Effector memory CD8-positive, alpha-beta T cell (primary cell): ENCODE measurements around the gene CHRND.

Experiments
- ATAC-seq: fragments of 150-1000 bp; cut with Tn5 transposase; replicated peaks from 2 replicates; pipeline ENCODE4 v1.10.0; 2021; ENCODE audit warnings: mild to moderate bottlenecking, moderate library complexity
- DNase-seq, 3 experiments: peaks; one replicate each; pipeline ENCODE4 v3.0.0; 2021
- H3K27ac Mint-ChIP-seq, 2 donors: one replicate each; pipeline ENCODE4 v1.8.0; 2022; ENCODE audit warnings: mild to moderate bottlenecking in 2 of 2, mixed read lengths in 2 of 2, moderate library complexity in 2 of 2
- H3K27me3 Mint-ChIP-seq, 2 donors: one replicate each; pipeline ENCODE4 v1.8.0; 2022; ENCODE audit warnings: mixed read lengths in 2 of 2
- H3K36me3 Mint-ChIP-seq: one replicate; pipeline ENCODE4 v1.8.0; 2022; ENCODE audit warnings: mild to moderate bottlenecking, moderate library complexity, mixed read lengths; ENCODE audit not compliant: insufficient read depth
- H3K4me1 Mint-ChIP-seq, 2 donors: one replicate each; pipeline ENCODE4 v1.8.0; 2022; ENCODE audit warnings: low read depth in 2 of 2, mixed read lengths in 2 of 2
- H3K4me3 Mint-ChIP-seq, 2 donors: one replicate each; pipeline ENCODE4 v1.8.0; 2022; ENCODE audit warnings: mild to moderate bottlenecking in 2 of 2, mixed read lengths in 2 of 2, moderate library complexity in 2 of 2
- H3K9me3 Mint-ChIP-seq, 2 donors: one replicate each; pipeline ENCODE4 v1.8.0; 2022; ENCODE audit warnings: mixed read lengths in 2 of 2

CHRND gene

GRCh38 chr2:232492236-232492848 lies 33.6 kb upstream of the CHRND start:
- H3K27ac Mint-ChIP-seq, result no peak overlapping the region
- H3K4me3 Mint-ChIP-seq, result no peak overlapping the region
- peaks cover 0 to 4% of the 10 kb centered on the region in 2 donors for H3K4me1 Mint-ChIP-seq
- peaks cover 44 to 67% of the 10 kb centered on the region in 2 donors for H3K27me3 Mint-ChIP-seq
- H3K9me3 Mint-ChIP-seq, result no peaks in the 10 kb centered on the region
- ATAC-seq (no peak), DNase-seq (no peak)
- peaks cover 3% of the 10 kb centered on the region for H3K36me3 Mint-ChIP-seq

DNA sequence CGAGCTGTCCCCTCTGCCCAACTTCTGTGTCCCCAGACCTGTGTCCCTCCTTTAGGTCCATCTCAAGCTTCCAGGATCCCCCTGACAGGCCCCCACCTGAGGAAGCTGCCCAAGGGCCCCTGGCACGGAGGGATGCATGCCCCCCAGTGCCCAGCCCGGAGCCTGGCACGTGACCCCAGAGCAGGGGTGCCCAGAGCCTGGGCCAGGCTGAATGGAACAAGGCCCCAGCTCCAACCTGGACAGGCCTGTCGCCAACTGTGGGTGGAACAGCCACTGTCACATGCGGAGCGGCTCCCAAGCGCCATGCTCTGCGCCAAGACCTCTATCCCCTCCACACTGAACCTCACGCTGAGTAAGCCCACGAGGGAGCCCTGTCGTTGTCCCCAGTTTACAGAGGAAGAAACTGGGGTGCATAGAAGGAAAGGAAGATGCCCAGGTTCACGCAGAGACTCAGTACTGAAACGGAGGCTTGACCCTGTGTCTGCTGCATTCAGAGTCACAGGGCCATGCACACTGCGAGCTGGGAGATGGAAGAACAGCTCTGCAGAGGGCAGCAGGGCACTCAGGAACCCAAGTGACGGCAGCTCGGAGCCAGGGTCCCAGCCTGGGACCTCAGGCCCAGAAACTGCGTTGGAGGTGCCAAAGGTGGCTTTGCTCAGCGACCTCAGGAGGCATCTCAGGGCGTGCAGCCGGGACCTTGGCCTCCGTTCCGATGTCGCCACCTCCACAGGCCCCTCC lies 32.8 kb upstream of the CHRND start:
- Mint-ChIP-seq H3K27me3 (peaks cover 44 to 73% of the 10 kb centered on the region in 2 donors), H3K4me1 (peaks cover 0 to 4% of the 10 kb centered on the region in 2 donors)

DNA sequence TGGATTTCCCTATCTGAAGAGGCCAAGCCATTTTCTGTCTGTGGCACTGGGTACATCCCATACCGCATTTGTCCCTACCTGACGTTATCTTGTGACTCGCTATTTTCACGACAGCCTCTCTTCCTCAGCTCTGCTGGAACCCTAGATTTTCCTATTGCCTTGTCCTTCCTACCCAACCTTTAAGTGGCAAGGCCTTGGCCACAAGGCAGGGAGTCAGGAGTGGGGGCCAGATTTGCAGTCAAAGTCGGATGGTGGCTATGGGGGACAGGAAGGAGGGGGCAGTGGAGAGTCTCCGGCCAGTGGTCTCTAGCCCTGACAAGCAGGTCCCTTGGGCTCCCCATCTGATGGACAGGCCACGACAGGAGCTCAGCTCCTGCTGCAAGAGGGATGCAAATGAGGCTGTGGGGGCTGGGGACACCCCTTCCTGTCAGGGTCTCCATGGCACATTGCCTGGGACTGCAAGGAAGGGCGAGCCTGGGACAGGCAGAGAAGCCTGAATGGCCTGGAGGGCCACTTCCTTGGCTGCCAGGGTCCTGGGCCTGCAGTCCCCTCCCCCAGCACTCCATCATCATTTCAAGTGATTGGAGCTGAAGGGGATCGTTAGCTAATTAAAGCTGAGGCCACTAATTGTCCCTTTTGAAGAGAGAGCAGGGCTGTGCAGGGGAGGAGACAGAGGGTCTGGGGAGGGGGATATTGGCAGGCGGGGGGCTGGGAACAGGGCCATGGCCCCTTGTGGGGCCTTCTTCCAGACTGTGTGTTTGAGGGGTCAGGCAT lies 32.1 kb upstream of the CHRND start:
- DNase-seq, result no peak

More for the DNA sequence above, 32.8 kb upstream of the CHRND start:
- Mint-ChIP-seq H3K9me3 (no peaks in the 10 kb centered on the region), H3K36me3 (peaks cover 3% of the 10 kb centered on the region), H3K4me3 (no peak overlapping the region), H3K27ac (no peak overlapping the region)
- ATAC-seq, result no peak
- no peak for DNase-seq

GRCh38 chr2:232494542-232494941 lies 31.4 kb upstream of the CHRND start:
- Mint-ChIP-seq H3K27me3 (peaks cover 42 to 73% of the 10 kb centered on the region in 2 donors), H3K9me3 (no peaks in the 10 kb centered on the region), H3K4me1 (no peaks in the 10 kb centered on the region), H3K27ac (no peak overlapping the region), H3K36me3 (peaks cover 3% of the 10 kb centered on the region), H3K4me3 (no peak overlapping the region)
- ATAC-seq (no peak), DNase-seq (no peak)

More for the DNA sequence above, 32.1 kb upstream of the CHRND start:
- Mint-ChIP-seq H3K27ac (no peak overlapping the region), H3K4me1 (peaks cover 0 to 1% of the 10 kb centered on the region in 2 donors), H3K9me3 (no peaks in the 10 kb centered on the region), H3K4me3 (no peak overlapping the region), H3K27me3 (peaks cover 46 to 73% of the 10 kb centered on the region in 2 donors), H3K36me3 (peaks cover 3% of the 10 kb centered on the region)
- no peak for ATAC-seq

GRCh38 chr2:232495292-232495691 lies 30.7 kb upstream of the CHRND start:
- Mint-ChIP-seq H3K4me3 (no peak overlapping the region), H3K27ac (no peak overlapping the region), H3K9me3 (no peaks in the 10 kb centered on the region), H3K27me3 (peaks cover 42 to 73% of the 10 kb centered on the region in 2 donors), H3K4me1 (no peaks in the 10 kb centered on the region), H3K36me3 (peaks cover 3% of the 10 kb centered on the region)
- DNase-seq (no peak), ATAC-seq (no peak)

DNA sequence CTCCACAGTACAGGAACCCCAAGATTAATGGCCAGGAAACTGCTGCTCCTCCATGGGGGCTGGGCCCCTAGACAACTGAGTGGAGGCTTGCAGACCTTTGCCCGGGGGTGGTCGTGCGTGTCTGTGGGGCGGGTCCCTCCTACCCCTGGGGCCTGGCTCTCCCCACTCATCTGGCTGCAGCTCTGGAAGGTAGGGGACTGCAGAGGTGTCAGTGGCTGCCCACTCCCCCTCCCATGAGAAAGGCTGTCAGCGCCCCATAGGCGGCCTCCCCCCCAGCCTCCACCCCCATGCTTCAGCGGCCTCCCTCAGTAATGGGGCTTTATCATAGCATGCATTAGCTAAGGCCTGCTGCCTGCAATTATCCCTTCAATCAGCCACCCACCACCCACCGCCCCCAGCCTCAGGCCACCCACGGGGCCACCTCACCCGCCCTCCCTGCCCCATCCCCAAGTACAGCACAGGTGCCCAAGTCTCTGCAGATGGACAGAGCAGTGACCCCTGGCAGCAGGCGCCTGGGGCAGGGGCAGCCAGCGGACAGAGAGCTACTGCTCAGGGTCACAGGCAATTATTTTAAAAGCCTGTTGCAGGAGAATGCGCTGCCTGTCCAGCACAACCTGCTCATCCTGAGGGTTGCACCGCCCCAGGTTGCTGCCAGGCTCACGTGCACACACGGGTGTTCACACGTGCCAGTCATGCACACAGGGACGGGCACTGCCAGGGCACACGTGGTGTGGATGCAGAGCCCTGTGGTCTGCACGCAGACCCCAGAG lies 29.3 kb upstream of the CHRND start:
- Mint-ChIP-seq H3K4me3 (no peak overlapping the region), H3K9me3 (no peaks in the 10 kb centered on the region), H3K4me1 (no peaks in the 10 kb centered on the region), H3K36me3 (peaks cover 3% of the 10 kb centered on the region), H3K27ac (no peak overlapping the region), H3K27me3 (peaks cover 37 to 73% of the 10 kb centered on the region in 2 donors)
- ATAC-seq (no peak), DNase-seq (no peak)

DNA sequence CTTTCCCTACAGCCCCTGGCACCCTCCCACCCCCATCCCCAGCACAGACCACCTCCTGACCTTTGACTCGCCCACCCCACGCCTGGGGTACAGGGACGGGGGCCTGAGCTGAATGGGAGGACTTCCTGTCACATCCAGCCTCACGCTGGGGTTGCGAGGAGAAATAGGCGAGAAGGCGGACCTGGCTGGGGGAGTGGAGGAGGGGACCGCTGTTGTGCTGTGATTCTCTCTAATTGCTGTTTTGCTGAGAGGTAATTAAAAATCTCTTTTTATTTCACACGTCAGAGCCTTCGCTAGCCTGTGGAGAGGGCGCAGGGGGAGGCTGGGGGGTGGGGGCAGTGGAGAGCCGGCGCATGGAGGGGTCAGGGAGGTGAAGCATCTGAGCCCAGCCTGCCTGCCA lies 28.6 kb upstream of the CHRND start:
- peaks cover 0 to 1% of the 10 kb centered on the region in 2 donors for H3K4me1 Mint-ChIP-seq
- DNase-seq (no peak), ATAC-seq (no peak)
- H3K27me3 Mint-ChIP-seq, result peaks cover 35 to 73% of the 10 kb centered on the region in 2 donors
- H3K36me3 Mint-ChIP-seq, result peaks cover 3% of the 10 kb centered on the region
- no peaks in the 10 kb centered on the region for H3K9me3 Mint-ChIP-seq
- H3K4me3 Mint-ChIP-seq, result no peak overlapping the region
- H3K27ac Mint-ChIP-seq, result no peak overlapping the region

DNA sequence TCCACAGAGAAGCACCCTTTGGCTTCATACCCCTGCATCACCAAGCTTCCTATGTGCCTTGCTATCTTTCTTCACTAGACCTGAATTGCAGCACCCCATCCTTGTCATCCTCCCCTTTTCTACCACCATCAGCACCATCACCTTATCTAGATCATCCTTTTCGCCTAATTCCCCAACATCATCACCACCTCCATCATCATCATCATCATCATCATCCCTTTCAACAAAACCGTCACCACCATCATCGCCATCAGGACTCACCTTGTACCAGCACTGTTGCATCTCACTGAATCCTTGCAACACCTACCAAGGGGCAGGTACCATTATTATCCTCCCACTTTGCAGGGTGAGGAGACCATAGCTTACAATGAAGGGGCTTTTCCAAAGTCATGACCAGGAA lies 27.5 kb upstream of the CHRND start:
- Mint-ChIP-seq H3K27ac (no peak overlapping the region), H3K36me3 (peaks cover 3% of the 10 kb centered on the region), H3K4me3 (no peak overlapping the region), H3K4me1 (peaks cover 4% of the 10 kb centered on the region in 2 donors), H3K27me3 (peaks cover 34 to 71% of the 10 kb centered on the region in 2 donors), H3K9me3 (no peaks in the 10 kb centered on the region)
- ATAC-seq (no peak), DNase-seq (no peak)

DNA sequence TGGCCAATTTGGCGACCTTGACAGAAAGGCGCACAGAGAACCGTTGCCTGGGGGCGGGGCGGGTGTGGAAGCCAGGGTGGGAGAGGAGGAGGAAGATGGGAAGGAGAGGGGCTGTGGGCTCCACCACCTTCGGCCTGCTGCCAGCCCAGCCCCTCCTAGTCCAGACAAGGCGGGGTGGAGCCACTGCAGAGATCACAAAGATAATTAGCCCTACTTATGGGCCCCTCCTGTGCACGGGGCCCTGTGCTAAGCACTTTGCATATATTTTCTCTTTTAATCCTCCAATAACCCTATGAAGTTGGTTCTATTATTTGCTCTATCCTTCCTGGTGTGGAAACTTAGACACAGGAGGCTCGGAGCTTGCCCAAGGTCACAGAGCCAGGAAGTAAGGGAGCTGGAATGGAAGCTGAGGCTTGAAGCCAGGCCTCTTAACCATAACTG lies 24.6 kb upstream of the CHRND start:
- Mint-ChIP-seq H3K27ac (no peak overlapping the region), H3K27me3 (peaks cover 55 to 92% of the 10 kb centered on the region in 2 donors), H3K4me3 (no peak overlapping the region), H3K36me3 (peaks cover 1% of the 10 kb centered on the region), H3K4me1 (peaks cover 4% of the 10 kb centered on the region in 2 donors), H3K9me3 (no peaks in the 10 kb centered on the region)
- DNase-seq (no peak), ATAC-seq (no peak)

DNA sequence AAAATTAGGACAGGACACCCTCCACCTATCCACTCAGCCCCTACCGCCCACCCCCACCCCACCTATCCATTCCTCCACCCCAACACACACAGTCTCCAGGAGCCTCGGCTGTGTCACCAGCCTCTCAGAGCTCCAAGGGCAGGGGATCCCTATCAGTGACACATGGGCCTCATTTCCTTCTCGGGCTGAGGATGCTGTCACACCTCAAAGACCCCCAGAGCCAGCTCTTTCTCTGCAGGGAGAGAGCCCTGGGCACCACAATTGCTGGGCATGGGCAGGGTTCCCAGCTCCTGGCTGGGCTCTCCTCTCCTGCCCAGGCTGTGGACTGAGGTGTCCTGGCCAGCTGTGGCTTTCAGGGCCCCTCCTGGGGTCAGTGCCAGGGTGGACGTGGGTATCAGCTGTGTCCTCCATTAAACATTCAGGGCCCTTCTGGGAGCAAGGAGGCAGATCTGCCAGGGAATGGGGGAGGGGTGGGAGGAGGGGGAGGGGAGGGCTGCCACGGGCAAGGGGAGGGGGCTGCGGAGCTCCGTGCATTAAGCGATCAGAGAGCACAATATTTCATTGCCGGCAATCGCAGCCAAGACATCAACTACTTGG lies 24.1 kb upstream of the CHRND start:
- peaks cover 56 to 97% of the 10 kb centered on the region in 2 donors for H3K27me3 Mint-ChIP-seq
- DNase-seq, result no peak
- peak overlapping the region in 1 of 2 donors; percentile 81 for H3K4me3 Mint-ChIP-seq
- no peak for ATAC-seq
- H3K4me1 Mint-ChIP-seq, result peaks cover 4% of the 10 kb centered on the region in 2 donors
- no peaks in the 10 kb centered on the region for H3K9me3 Mint-ChIP-seq
- no peaks in the 10 kb centered on the region for H3K36me3 Mint-ChIP-seq
- H3K27ac Mint-ChIP-seq, result no peak overlapping the region

- peaks cover 56 to 97% of the 10 kb centered on the region in 2 donors for H3K27me3 Mint-ChIP-seq
- H3K27ac Mint-ChIP-seq, result no peak overlapping the region
- DNase-seq (no peak), ATAC-seq (peak; percentile 43)
- H3K4me3 Mint-ChIP-seq, result peak overlapping the region; percentile 71 to 81
- H3K4me1 Mint-ChIP-seq, result peaks cover 4% of the 10 kb centered on the region in 2 donors
- no peaks in the 10 kb centered on the region for H3K36me3 Mint-ChIP-seq
- H3K9me3 Mint-ChIP-seq, result no peaks in the 10 kb centered on the region
Observed at GRCh38 chr2:232502511-232502910, 23.4 kb upstream of the CHRND start.

GRCh38 chr2:232502911-232503808 lies 22.8 kb upstream of the CHRND start:
- H3K4me1 Mint-ChIP-seq, result peaks cover 4% of the 10 kb centered on the region in 2 donors
- H3K4me3 Mint-ChIP-seq, result peak overlapping the region; percentile 71 to 81
- H3K36me3 Mint-ChIP-seq, result no peaks in the 10 kb centered on the region
- DNase-seq, result peak; percentile 8 to 32 (median 21)
- H3K27ac Mint-ChIP-seq, result no peak overlapping the region
- peak; percentile 70 for ATAC-seq
- no peaks in the 10 kb centered on the region for H3K9me3 Mint-ChIP-seq
- peaks cover 55 to 98% of the 10 kb centered on the region in 2 donors for H3K27me3 Mint-ChIP-seq
